ENCODE measurements around the gene PELI2.

Gene PELI2, protein sequence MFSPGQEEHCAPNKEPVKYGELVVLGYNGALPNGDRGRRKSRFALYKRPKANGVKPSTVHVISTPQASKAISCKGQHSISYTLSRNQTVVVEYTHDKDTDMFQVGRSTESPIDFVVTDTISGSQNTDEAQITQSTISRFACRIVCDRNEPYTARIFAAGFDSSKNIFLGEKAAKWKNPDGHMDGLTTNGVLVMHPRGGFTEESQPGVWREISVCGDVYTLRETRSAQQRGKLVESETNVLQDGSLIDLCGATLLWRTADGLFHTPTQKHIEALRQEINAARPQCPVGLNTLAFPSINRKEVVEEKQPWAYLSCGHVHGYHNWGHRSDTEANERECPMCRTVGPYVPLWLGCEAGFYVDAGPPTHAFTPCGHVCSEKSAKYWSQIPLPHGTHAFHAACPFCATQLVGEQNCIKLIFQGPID

DNA sequence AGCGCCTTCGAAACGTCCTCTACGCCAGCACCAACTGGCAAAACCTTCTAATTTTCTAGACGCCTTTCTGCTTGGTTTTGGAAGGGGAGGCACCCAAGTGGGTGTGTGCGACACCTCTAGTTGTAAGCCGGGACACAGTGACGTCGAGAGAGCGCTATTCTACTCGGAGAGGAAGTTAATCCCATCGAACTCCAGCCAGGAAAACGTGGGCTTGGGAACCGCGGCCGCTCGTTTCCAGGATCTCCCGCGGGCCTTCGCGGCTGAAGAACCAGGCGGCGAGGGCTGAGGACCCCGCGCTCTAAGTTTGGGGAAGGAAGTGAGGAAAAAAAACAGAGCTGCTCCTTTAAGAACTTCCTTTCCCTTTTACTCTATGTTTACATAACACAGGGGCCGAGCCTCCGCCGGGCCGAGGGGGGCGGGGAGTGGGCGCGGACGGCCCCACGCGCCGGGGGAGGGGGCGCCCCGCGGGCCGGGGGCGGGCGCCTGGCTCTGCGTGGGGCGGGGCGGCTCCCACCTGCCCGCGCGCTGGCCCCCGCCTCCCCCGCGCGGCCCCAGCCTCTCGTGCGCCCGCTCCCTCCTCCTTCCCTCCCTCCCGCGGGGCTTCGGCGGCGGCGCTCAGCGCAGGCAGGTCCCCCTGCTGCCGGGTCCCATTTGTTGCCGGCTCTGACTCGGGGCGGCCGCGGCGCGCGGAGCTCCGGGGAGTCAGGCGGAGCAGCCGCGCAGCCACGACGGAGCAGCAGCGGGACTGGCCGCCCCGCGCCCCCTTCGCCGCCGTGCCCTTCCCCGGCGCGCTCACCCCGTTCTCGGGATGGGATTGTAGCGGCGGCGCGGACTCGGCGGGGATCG lies at the start of gene PELI2:
TSS of gene PELI2 (plus strand) at position 647 of the 846 bp plus-strand sequence. CDS start 250 bp downstream, outside the sequence.
- DNase-seq, result peak; percentile 80

DNA sequence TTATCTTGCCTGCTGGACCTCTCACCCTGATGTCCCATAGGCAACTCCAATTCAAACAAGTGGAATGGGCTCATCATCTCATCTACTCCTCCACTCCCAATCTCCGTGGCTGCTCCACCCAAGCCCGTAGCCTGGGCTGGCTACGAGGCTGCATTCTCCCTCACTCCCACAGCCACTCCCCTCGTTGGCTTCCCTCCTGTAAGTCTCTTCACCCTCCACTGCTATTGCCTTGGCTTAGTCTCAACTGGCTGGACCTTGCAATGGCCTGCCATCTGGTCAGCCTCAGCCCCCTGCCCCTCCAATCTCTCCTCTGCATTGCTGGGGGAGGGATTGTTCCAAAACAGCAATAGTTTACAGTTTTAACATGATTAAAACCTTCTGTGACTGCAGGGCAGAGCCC lies 44.4 kb upstream of the PELI2 start:
- no peak for DNase-seq

DNA sequence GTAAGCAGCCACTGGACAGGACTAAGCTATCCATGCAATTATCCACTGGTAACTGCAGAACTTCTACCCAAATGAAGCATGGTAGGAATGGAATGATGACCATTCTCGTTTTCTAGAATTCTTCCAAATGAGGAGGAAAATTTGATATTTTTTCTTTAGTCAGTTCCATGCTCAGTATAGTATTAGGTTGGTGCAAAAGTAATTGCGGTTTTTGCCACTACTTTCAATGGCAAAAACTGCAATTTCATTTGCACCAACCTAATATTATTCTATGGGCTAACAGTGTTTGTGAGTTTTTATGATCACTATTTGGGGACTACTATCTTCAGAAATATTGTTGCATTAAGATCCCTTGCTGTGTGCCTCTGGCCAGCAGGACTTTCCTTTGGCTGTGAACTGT lies 42.9 kb upstream of the PELI2 start:
- DNase-seq, result no peak

DNA sequence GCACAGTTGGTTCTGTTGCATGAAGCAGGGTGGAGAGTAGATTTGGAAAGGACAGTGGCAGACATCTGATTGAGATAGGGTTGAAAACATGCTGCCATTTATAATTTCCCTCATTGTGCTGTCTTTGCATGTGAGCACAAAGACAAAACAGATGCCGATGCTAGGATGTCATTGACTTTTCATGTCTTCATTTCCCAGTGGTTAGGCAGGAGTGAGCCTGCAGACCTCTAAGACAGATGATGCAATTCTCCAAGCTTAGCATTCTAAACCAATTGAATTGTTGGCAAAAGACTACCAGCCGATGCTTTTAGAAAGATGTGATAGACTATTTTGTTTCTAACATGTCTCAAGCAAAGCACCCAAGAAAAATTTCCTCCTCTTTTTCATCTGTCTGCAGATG lies 37.1 kb upstream of the PELI2 start:
- DNase-seq, result no peak

DNA sequence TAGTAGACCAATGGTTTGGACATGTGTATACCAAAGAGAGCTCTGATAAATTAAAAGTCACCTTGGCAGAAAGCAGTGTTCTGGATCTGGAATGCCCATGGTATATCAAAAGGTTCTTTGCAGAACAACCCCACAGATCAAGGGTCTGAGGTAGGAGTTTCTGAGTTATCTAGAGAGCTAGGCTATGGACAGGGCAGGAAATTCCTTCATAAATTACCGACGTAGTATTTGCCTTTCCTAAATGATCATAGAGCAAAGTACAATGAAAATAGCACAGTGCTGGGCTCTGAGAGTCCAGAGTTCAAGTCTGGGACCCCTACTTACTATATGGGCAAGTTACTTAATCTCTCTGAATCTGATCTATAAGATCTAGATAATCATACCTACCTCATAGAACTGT lies 35.3 kb upstream of the PELI2 start:
- DNase-seq, result no peak

DNA sequence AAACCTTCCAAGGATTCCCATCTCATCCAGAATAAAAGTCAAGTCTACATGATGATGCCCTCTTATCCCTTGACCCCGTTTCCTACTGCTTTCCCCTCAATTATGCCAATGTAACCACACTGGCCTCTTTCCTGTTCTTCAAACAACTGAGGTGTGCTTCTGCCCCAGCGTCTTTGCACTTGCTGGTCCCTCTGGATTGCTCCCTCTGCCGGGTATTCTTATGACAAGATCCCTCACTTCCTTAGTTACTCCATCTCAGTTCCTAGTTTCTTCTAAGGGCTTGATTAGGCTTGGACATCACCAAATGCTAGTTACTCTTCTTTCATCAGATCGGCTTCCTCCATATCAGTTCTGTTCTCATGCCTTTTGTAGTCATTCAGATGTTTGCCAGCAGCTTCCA lies 32.7 kb upstream of the PELI2 start:
- no peak for DNase-seq

DNA sequence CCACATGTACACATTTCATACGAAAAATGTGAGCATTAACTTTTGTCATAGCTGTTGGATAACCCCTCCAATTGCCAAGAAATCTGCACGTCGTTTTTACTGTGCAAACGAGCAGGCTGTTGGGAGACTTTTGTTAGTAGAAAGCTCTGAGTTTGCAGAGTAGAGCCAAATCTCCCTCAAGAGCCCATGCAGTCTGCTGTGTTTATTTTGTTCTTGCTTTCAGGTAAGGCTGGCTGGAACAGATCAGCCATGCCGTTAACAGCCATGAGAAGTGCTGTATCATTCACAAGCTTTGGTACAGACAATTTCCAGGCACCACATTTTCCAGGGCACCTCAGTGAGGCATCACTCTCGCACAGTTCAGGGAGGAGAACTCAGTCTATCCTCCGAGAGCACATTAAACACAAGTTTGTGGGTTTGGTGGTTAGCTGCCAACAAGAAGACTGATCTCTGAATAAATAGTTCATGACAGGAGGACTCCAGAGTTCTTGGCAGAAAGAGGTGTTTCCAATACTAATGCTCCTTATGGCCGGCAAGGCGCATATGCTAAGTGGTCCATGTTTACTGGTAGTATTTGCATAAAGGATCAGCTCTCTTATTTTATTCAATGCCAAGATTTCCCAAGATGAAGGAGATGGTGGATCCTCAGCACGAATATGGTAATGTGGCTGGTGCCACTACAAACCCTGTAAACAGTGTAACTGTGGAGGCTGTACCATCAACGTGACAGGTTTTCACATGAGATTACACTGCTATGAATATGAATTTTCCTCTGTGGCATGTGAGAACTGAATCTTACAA lies 30.3 kb upstream of the PELI2 start:
- peak; percentile 12 for DNase-seq

DNA sequence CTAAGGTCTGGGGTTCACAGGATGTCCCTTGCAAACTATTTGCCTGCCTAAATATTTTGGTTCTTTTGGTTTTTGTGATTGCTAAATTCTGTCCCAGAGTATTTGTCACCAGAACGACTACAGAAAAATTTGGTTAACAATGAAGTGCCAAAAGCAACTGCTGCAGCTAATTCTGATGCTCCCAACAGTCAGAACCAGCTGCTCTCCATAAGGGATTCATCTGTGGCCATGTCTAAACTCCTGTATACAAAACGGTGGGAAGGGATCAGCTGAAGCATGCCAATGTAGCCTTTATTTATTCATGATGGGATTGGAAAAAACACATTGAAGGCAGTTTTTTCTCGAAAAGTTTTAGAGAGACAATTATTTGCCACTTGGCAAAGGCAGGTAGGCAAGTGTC lies 29.3 kb upstream of the PELI2 start:
- no peak for DNase-seq

DNA sequence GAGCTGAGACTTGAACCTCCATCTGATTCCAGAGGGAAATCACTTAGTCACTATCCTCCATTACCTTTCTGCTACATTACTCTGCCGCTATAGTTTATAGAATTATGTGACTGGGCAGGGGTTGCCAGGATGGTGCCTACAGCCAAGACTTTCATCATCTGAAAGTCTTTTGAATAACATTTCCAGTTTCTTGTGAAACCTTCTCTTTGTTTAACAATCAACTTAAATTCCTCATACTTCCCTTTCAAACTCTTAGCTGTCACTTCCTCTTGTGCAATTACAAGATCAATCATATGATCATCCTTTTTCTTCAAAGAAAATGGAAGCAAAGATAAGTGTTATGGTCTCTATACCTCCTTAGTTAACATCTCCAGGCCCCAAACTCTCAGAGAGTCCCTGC lies 25.4 kb upstream of the PELI2 start:
- DNase-seq, result no peak

DNA sequence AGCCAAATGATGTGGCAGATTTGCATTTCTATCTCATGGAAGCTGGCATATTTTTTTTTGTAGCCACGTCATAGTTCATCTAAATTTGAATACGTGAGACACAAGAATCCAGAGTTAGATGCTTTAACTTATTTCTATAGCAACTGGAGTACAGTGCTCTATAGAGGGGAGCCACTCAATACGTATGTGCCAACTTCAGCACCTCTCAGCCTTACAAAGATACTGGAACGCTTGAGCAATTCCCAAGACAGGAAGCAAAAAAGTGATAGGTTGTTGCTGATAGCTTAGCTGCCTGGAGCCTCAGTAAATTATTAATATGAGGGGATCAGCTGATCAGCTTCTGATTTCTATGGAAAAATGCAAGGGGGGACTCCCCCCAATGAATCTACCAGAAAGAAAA lies 24.1 kb upstream of the PELI2 start:
- DNase-seq, result no peak

DNA sequence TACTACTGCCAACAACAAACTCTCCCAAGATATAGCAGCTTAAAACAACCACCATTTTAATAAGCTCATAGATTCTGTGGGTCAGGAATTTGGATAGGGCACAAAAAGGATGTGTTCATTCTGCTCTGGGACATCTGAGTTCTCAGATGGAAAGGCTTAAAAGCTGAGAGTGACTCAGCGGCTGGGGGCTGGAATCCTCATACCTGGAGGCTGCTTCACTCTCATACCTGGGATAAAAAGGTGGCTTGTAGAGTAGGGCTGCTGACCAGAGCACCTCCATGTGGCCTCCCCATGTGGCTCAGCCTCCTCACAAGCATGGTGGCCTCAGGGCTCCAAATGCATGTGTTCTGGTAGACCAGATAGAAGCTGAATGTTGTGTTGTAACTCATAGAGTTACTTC lies 20.2 kb upstream of the PELI2 start:
- no peak for DNase-seq

DNA sequence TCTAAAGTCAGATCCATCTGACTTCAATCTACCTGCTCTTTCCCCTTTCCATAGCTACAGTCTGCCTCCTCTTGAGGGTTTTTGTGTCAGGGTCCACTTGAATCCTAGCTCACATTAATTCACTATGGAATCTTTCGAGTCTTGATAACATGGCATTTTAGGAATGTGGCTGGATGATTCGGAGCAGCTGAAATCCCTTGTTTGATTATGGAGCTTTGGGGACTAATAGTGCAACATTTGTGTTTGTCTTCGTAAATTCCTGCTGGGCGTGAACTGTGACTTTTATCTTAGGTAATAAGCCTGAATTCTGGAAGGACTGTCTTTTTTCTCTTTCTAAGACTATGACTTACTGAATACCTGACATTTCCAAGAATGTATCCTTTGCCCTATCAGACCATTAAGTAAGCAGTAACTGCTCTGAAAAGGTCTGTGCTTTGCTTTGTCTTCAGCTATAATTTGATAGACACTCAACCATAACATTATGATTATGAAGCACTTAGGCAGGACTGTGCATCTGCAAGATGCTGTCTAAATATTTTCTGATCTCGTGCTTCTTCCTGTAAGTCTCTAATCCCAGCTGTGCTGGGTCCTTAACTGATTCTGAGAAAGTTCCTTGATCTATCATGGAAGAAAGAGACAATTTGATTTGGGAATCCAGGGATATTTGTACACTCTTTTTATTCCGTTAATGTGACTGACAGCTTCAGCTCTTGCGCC lies 19.0 kb upstream of the PELI2 start:
- DNase-seq, result no peak

DNA sequence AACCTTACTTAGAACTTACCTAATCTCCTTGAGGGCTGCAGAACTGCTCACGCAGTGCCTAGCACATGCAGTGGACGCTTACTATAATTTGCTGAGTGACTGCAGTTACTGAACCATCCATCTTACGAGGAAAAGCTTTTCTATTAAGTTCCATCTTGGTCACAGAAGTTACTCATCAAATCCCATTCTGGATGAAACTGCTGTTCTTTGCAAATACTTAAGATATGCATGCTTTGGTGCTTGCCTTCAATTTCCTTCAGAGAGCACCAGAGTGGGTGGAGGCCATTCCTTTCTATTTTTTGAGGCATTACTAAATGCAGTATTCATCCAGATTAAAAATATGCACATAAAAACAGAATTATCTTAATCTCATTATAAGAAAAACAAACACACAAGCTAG lies 17.7 kb upstream of the PELI2 start:
- no peak for DNase-seq

DNA sequence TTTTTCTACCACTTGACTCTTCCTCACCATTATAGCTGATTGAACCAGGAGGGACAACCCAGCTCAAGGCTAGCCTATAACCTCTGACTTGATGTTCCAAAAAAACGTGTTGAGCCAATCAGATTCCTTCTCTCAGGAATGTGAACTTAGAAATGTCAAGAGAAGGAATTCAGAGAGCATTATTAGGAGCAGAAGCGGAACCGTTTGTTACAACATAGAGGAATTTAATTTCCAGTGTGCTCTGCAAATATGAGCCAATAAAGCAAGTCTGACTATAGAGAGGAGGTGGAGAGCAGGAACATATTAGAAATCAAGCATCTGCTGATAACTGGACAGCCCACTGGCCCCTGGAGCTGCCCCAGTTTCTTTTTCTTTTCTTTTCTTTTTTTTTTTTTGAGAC lies 15.3 kb upstream of the PELI2 start:
- no peak for DNase-seq

DNA sequence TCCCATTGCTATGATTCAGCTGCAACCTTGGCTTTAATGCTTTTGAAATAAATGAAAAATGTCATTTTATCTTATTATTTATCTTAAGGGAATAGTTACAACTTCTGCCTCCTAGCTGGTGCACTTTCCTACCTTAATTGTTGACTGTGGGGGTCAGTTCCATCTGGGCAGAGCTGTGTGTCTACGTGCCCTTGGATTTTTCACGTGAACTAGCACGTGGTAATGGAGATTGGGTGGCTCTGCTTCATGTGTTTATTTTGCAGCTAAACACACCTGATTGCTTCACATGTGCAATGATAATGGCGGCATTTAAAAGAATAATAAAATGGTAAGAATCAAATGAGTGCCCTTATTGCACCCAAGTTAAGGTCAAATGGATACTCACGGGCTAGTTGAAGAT lies 10.6 kb upstream of the PELI2 start:
- DNase-seq, result no peak

DNA sequence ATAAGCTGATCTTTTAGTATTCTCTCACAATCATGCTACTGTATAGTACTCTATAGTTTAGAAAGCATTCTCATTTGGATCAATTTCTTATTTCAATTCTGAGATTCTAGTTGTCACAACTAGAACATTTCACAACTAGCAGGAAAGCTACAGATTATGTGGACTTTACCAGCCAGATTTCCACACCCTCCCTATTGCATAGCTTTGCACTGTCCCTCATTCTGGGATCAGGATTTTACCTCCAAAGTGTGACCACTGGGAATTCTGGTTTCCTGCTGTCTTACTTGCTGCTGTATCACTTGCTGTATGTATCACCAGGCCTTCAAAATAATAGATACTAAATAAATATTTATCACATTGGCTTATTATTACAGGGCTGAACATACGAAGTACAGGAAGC lies 10.2 kb upstream of the PELI2 start:
- no peak for DNase-seq

DNA sequence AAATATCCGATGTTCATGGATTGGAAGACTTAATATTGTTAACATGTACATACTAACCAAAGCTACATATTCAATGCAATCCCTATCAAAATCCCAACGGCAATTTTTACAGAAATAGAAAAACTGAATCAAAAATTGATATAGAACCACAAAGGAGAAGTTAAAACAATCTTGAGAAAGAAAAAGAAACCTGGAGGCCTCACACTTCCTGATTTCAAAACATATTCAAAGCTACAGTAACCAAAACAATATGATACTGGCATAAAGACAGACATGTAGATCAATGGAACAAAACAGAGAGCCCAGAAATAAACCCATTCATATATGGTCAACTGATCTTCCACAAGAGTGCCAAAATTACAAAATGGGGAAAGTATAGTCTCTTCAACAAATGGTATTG lies 5.4 kb upstream of the PELI2 start:
- DNase-seq, result no peak

DNA sequence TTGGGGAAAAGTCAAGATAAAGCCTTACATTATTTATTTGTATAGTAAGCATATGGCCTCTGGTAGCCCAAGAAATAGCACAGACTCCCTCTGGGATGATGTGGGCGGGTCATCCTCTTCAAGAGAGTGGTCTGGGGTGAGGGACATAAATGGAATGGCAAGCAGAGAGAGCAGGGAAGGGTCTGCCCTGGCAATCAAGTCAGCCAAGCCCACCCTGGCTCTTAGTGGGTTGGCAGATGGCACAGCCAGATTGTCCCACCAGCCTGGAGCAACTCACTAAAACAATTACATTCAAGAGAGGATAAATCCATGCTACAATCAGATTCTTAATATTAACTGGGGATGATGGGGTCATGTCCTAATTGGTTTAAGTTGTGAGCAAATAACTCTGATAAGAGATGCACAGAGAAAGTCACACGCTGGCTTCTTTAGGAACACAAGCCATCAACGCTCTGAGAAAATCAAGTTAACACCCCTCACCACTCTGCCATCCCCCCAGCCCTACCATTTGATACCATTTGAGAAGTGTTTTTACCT lies 2.8 kb upstream of the PELI2 start:
- no peak for DNase-seq

DNA sequence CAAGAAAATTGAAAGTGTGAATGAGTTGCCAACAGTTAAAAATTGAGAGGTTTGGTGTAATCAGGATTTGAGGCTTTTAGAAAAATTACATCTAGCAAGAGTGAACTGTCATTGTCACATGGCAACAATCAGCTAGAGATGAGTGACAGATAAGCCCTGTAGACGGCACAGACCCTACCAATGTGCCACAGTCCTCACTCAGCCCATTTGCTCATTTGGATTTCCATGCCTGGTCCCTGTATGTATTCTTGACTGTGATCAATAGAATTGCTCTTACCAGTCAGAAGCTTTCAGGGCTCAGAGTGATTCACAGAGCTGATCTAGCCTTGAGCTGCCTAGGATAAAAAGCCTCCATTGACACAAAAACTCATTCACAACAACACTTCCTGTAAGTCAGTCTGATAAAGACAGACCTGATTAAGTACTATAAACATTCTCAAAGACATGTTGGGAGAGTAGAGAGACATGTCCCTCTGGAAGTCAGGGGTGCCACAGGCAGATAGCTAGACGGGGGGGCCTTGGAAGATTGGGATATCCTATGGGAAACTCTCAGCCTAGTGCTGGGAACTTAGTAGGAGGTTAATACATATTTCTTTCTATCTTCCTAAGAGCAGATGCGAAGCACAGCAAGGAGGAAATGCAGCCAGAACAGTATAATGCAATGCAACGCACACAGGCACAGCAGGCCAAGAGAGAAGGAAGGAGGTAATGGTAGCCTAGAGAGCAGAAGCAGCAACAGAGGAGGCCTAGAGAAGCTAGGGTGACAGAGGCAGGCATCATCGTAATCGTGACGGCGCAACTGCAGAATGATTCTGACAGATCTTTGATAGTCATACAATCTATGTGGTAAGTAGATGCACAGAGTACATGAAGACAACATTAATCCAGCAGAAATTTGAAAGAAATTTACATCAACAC lies 2.0 kb upstream of the PELI2 start:
- DNase-seq, result no peak

DNA sequence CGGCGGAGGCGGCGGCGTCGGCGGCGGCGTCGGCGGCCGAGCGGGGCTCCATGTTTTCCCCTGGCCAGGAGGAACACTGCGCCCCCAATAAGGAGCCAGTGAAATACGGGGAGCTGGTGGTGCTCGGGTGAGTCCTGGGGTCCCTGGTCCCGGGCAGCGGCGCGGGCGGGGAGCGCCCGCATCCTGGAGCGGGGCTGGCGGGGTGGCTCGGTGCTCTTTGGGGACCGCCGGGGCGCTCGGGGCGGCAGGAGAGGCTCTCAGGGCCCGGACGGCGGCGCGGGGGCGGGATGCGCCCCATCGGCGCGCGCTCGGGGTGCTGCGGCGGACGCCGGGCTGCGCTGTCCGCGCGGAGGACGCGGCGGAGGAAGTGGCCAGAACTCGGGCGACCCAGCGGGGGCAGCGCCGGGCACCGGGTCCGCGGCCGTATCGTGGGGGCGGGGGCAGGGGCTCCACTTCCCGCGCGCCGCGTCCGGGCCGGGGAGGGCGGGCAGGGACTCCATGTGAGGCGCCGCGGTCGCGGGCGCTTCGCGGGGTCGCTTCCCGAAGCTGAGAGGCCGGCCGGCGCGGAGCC lies 485 bp downstream of the PELI2 start:
- peak; percentile 40 for DNase-seq
